ENCODE measurements around the gene CC2D1B.

The CC2D1B gene

DNA sequence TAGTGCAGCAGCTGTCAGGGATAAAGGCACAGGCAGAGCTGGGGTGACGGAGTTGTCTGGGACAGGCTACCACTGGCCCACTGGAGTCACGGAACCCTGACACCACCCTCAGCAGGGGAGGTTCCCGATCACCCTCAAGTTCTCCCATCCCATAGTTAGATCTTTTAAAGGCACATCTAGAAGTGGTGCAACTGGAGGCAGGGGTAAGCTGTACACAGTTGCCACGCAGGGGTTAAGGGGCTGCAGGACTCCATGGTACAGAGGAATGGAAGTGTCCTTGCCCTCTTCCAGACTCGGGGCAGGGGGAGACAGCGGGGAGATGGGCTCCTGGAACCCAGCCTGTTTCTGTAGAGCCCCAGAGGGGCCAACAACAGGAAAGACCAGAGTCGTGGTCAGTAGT, 13.3 kb downstream of the CC2D1B start:
- Histone ChIP-seq H3K27me3 (no peaks in the 10 kb centered on the region), H3K27ac (no peak overlapping the region), H3K9me3 (no peaks in the 10 kb centered on the region), H3K36me3 (peaks cover 49 to 81% (median 72%) of the 10 kb centered on the region in 3 donors), H3K4me3 (no peak overlapping the region), H3K4me1 (no peaks in the 10 kb centered on the region)
- intact Hi-C loops (cut with DNase I; ENCODE audit: low total_unique reads) = no loop called here
- TF ChIP-seq CTCF (IDR thresholded peaks at IDR 0.05) = no peak
- DNase-seq = no peak

DNA sequence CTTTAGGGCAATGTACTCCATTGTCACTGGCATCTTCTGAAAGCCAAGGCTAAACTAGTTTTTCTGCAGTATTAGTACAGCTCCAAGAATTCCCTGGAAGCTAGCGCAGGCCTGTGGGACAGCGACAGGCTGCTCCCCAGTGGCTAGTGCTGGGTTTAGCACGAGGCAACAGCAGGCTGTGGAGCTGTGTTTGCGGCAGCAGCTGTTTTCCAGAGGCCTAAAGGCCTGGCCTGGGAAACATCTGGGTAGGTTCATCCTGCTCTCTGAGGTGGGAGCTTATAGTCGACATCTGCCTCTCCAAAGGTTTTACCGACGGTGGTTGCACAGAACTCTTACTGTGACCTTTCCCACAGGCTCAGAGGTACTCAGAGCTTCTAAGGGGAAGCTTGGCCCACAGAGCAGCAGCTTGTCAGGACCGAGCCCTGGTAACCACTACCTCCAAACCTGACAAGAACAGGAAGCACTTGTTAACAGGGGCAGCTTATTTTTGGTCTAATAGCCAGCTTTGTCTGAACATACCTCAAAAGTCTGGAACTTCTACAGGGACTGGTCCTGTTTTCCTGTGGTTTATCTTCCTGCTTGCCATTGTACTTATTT, 17.2 kb downstream of the CC2D1B start:
- intact Hi-C loops (cut with DNase I; ENCODE audit: low total_unique reads) = no loop called here
- no peak for TF ChIP-seq CTCF (IDR thresholded peaks at IDR 0.05)

GRCh38 chr1:52346653-52347052, 19.4 kb downstream of the CC2D1B start:
- Histone ChIP-seq H3K27me3 (no peaks in the 10 kb centered on the region), H3K4me3 (no peak overlapping the region), H3K36me3 (peaks cover 13 to 45% (median 31%) of the 10 kb centered on the region in 3 donors), H3K4me1 (no peaks in the 10 kb centered on the region), H3K9me3 (no peaks in the 10 kb centered on the region), H3K27ac (no peak overlapping the region)
- DNase-seq = no peak
- intact Hi-C loops (cut with DNase I; ENCODE audit: low total_unique reads) = no loop called here
- TF ChIP-seq CTCF (IDR thresholded peaks at IDR 0.05) = no peak

More for the DNA sequence above, 17.2 kb downstream of the CC2D1B start:
- no peaks in the 10 kb centered on the region for H3K27me3 ChIP-seq
- H3K27ac ChIP-seq = no peak overlapping the region
- no peak overlapping the region for H3K4me3 ChIP-seq
- DNase-seq = no peak
- H3K4me1 ChIP-seq = no peaks in the 10 kb centered on the region
- H3K36me3 ChIP-seq = peaks cover 24 to 63% (median 50%) of the 10 kb centered on the region in 3 donors
- H3K9me3 ChIP-seq = no peaks in the 10 kb centered on the region

DNA sequence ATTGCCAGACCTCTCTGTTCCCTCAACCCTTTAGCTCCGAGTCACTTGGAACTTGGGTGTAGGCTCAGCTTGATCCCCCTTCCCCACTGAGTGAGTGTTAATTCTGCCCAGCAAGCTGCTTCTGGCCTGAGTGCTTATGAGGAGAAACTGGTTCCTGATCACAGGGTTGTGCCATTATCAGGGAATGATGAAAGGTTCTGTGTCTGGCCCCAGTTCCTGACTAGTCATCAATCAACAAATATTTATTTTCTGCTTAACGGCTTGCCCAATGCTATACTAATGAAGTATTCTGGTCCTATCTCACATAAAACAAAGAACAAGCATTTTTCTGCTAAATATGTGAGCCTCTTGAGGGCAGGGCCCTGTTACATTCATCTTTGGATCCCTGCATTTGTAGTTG, 20.8 kb downstream of the CC2D1B start:
- peaks cover 15 to 35% (median 21%) of the 10 kb centered on the region in 3 donors for H3K36me3 ChIP-seq
- no peak overlapping the region for H3K4me3 ChIP-seq
- H3K9me3 ChIP-seq = no peaks in the 10 kb centered on the region
- H3K27me3 ChIP-seq = no peaks in the 10 kb centered on the region
- DNase-seq = no peak
- H3K4me1 ChIP-seq = no peaks in the 10 kb centered on the region
- no peak overlapping the region for H3K27ac ChIP-seq
- intact Hi-C loops (cut with DNase I; ENCODE audit: low total_unique reads) = no loop called here
- no peak for TF ChIP-seq CTCF (IDR thresholded peaks at IDR 0.05)

- no peaks in the 10 kb centered on the region for H3K4me1 ChIP-seq
- H3K9me3 ChIP-seq = no peaks in the 10 kb centered on the region
- H3K4me3 ChIP-seq = no peak overlapping the region
- no peak overlapping the region for H3K27ac ChIP-seq
- no peak for TF ChIP-seq CTCF (IDR thresholded peaks at IDR 0.05)
- intact Hi-C loops (cut with DNase I; ENCODE audit: low total_unique reads) = no loop called here
- H3K36me3 ChIP-seq = peaks cover 23 to 39% (median 30%) of the 10 kb centered on the region in 3 donors
- DNase-seq = no peak
- H3K27me3 ChIP-seq = no peaks in the 10 kb centered on the region
Observed at GRCh38 chr1:52343979-52344378, 22.0 kb downstream of the CC2D1B start.
